ENCODE results near the gene IRGQ. TPM values are rescaled to one million over a fixed set of nuclear protein-coding genes. Genes with fewer than 3 reads are reported as not detected.

Gene IRGQ
- total and polyA plus RNA-seq, 2 donors (not counting 3 experiments of a cell fraction or from before 2014, with no cell fraction given): 15.8 to 33.2 TPM

- no peak overlapping the region for H3K4me3 ChIP-seq (replicated peaks in 1 of 3; ENCODE audit: insufficient read depth in 1 of 3, low read depth in 1 of 3, low read length in 3 of 3)
- no peaks in the 10 kb centered on the region for H3K27me3 ChIP-seq (ENCODE audit: control insufficient read depth in 2 of 2, insufficient read depth in 2 of 2, low read length in 2 of 2)
- no peak overlapping the region for H3K27ac ChIP-seq (ENCODE audit: insufficient read depth, low read depth, low read length)
- H4K20me1 ChIP-seq (replicated peaks; ENCODE audit: control insufficient read depth, extremely low read depth, insufficient read depth, low read length): no peaks in the 10 kb centered on the region
- no peaks in the 10 kb centered on the region for H3K79me2 ChIP-seq (ENCODE audit: control insufficient read depth, insufficient read depth, low read length)
- no peak overlapping the region for H2AFZ ChIP-seq (ENCODE audit: low read depth, low read length)
- H3K36me3 ChIP-seq (ENCODE audit: control insufficient read depth in 2 of 2, extremely low read depth in 1 of 2, insufficient read depth in 2 of 2, low read length in 2 of 2): peaks cover 0 to 9% of the 10 kb centered on the region in 2 experiments
- BruUV-seq (replicated peaks): no TSS peak
- DNase-seq (ENCODE audit: low read depth, low spot score) (no peak), FAIRE-seq (no peak)
- dilution Hi-C loops (cut with MboI; ENCODE audit: extremely low pct_ligation_motif_present, low sequenced_read_pairs) (no loop called here), intact Hi-C loops (cut with micrococcal nuclease) (no loop called here)
- H3K9ac ChIP-seq (replicated peaks; ENCODE audit: extremely low read depth, insufficient read depth, low read length): no peak overlapping the region
- H3K4me2 ChIP-seq (ENCODE audit: insufficient read depth, low read length): no peak overlapping the region
- TF ChIP-seq POLR2A (IDR thresholded peaks at IDR 0.05; ENCODE audit: low read depth, low read length) (no peak), EZH2 (IDR thresholded peaks at IDR 0.05; ENCODE audit: borderline replicate concordance, low read depth, low read length, severe bottlenecking) (no peak)
- TF ChIP-seq, protein P1, sequence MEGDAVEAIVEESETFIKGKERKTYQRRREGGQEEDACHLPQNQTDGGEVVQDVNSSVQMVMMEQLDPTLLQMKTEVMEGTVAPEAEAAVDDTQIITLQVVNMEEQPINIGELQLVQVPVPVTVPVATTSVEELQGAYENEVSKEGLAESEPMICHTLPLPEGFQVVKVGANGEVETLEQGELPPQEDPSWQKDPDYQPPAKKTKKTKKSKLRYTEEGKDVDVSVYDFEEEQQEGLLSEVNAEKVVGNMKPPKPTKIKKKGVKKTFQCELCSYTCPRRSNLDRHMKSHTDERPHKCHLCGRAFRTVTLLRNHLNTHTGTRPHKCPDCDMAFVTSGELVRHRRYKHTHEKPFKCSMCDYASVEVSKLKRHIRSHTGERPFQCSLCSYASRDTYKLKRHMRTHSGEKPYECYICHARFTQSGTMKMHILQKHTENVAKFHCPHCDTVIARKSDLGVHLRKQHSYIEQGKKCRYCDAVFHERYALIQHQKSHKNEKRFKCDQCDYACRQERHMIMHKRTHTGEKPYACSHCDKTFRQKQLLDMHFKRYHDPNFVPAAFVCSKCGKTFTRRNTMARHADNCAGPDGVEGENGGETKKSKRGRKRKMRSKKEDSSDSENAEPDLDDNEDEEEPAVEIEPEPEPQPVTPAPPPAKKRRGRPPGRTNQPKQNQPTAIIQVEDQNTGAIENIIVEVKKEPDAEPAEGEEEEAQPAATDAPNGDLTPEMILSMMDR (IDR thresholded peaks at IDR 0.05; ENCODE audit: extremely low read depth in 1 of 2, insufficient read depth in 1 of 2, low read depth in 1 of 2, low read length in 2 of 2): no peak
- CTCF ChIA-PET: interaction anchor here (1.0 kb wide), 1 partner anchor 13 kb away, joined by 4 read pairs; the partner anchor contains the start of gene XRCC1
- POLR2A ChIA-PET: no interaction called here
- H3K9me3 ChIP-seq (replicated peaks; ENCODE audit: control insufficient read depth, insufficient read depth, low read length): no peaks in the 10 kb centered on the region
- H3K4me1 ChIP-seq (ENCODE audit: control insufficient read depth, extremely low read depth, insufficient read depth, low read length): no peaks in the 10 kb centered on the region
- no peaks in the 10 kb centered on the region for H3K9me1 ChIP-seq (replicated peaks; ENCODE audit: control insufficient read depth, extremely low read depth, insufficient read depth, low read length)
These were observed 33.7 kb downstream of the IRGQ start for GRCh38 chr19:43562226-43562697.

GRCh38 chr19:43561139-43561970 lies 34.6 kb downstream of the IRGQ start:
- Histone ChIP-seq H3K4me2 (ENCODE audit: insufficient read depth, low read length) (no peak overlapping the region), H3K9me1 (replicated peaks; ENCODE audit: control insufficient read depth, extremely low read depth, insufficient read depth, low read length) (no peaks in the 10 kb centered on the region), H3K36me3 (ENCODE audit: control insufficient read depth in 2 of 2, extremely low read depth in 1 of 2, insufficient read depth in 2 of 2, low read length in 2 of 2) (peaks cover 0 to 9% of the 10 kb centered on the region in 2 experiments), H3K4me1 (ENCODE audit: control insufficient read depth, extremely low read depth, insufficient read depth, low read length) (no peaks in the 10 kb centered on the region), H3K79me2 (ENCODE audit: control insufficient read depth, insufficient read depth, low read length) (no peaks in the 10 kb centered on the region), H3K27ac (ENCODE audit: insufficient read depth, low read depth, low read length) (no peak overlapping the region), H3K4me3 (replicated peaks in 1 of 3; ENCODE audit: insufficient read depth in 1 of 3, low read depth in 1 of 3, low read length in 3 of 3) (no peak overlapping the region), H2AFZ (ENCODE audit: low read depth, low read length) (no peak overlapping the region), H4K20me1 (replicated peaks; ENCODE audit: control insufficient read depth, extremely low read depth, insufficient read depth, low read length) (no peaks in the 10 kb centered on the region), H3K27me3 (ENCODE audit: control insufficient read depth in 2 of 2, insufficient read depth in 2 of 2, low read length in 2 of 2) (no peaks in the 10 kb centered on the region), H3K9ac (replicated peaks; ENCODE audit: extremely low read depth, insufficient read depth, low read length) (no peak overlapping the region), H3K9me3 (replicated peaks; ENCODE audit: control insufficient read depth, insufficient read depth, low read length) (no peaks in the 10 kb centered on the region)
- intact Hi-C loops (cut with micrococcal nuclease): no loop called here
- dilution Hi-C loops (cut with MboI; ENCODE audit: extremely low pct_ligation_motif_present, low sequenced_read_pairs): no loop called here
- no TSS peak for BruUV-seq (replicated peaks)
- CTCF ChIA-PET: interaction anchor here (1.4 to 2.9 kb wide), 2 partner anchors 24 to 34 kb away, joined by 3 to 11 read pairs; partner anchors contain the start of genes IRGQ and ZNF576
- TF ChIP-seq, protein P1 (IDR thresholded peaks at IDR 0.05; ENCODE audit: extremely low read depth in 1 of 2, insufficient read depth in 1 of 2, low read depth in 1 of 2, low read length in 2 of 2): no peak
- no peak for TF ChIP-seq FOS (IDR thresholded peaks at IDR 0.05; ENCODE audit: borderline replicate concordance, insufficient read depth, low read length)
- TF ChIP-seq GATA2 (IDR thresholded peaks at IDR 0.05; ENCODE audit: insufficient read depth, insufficient read length, low read depth, low read length): no peak
- TF ChIP-seq JUN (IDR thresholded peaks at IDR 0.05; ENCODE audit: borderline replicate concordance, insufficient read depth, insufficient read length, low read depth): no peak
- TF ChIP-seq, protein P2, sequence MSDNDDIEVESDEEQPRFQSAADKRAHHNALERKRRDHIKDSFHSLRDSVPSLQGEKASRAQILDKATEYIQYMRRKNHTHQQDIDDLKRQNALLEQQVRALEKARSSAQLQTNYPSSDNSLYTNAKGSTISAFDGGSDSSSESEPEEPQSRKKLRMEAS (IDR thresholded peaks at IDR 0.05; ENCODE audit: insufficient read depth, insufficient read length): no peak
- TF ChIP-seq MYC (IDR thresholded peaks at IDR 0.05; ENCODE audit: low read depth, low read length): no peak
- no peak for TF ChIP-seq POLR2AphosphoS5 (IDR thresholded peaks at IDR 0.05; ENCODE audit: insufficient read depth, low read depth, low read length)
- DNase-seq (ENCODE audit: low read depth, low spot score) (no peak), FAIRE-seq (no peak)
- POLR2A ChIA-PET: no interaction called here
